Putamen (tissue), 1 donor: ENCODE measurements around the gene TEDC2.
"Not testable (repeated sequence)": the region's sequence is repeated elsewhere in the genome, so short reads cannot be mapped to it uniquely, and the experiment has no call there.

Source experiments
- DNase-seq: peaks from one replicate; pipeline ENCODE4 v3.0.0-alpha.2; 2016; ENCODE audit warnings: low spot score

The TEDC2 gene

DNA sequence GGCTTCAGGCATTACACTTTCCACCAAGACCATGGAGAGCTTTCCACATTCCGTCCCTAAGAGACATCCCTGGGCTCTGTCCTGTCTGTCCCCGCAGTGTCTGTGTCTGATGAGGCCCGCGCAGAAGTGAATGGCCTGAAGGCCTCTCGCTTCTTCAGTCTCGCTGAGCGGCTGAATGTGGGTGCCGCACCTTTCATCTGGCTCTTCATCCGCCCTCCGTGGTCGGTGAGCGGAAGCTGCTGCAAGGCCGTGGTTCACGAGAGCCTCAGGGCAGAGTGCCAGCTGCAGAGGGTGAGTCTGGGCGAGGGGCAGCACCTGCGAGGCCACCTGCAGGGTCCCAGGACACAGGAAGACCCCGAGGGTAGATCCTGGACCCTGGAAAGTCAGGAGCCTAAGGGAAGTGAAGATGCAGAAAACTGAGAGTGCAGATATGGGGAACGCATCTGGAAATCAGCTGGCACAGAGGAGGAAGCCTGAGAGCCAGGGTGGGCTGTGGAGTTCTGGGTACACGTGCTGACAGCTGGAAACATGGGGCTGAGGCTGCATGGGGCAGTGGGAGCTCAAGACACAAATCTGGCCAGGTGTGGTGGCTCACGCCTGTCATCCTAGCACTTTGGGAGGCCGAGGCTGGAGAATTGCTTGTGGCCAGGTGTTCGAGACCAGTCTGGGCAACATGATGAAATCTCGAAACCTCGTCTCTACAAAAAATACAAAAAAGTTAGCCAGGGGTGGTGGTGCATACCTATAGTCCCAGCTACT is 22.7 kb upstream of the TEDC2 start:
- no peak for DNase-seq

GRCh38 chr16:2438121-2438520 is 21.8 kb upstream of the TEDC2 start:
- DNase-seq = no peak

- no peak for DNase-seq
Measured at GRCh38 chr16:2439598-2439997, 20.3 kb upstream of the TEDC2 start.

GRCh38 chr16:2441143-2441804 is 18.6 kb upstream of the TEDC2 start:
- not testable (repeated sequence) for DNase-seq

- no peak for DNase-seq
Measured at GRCh38 chr16:2443555-2443954, 16.4 kb upstream of the TEDC2 start.

DNA sequence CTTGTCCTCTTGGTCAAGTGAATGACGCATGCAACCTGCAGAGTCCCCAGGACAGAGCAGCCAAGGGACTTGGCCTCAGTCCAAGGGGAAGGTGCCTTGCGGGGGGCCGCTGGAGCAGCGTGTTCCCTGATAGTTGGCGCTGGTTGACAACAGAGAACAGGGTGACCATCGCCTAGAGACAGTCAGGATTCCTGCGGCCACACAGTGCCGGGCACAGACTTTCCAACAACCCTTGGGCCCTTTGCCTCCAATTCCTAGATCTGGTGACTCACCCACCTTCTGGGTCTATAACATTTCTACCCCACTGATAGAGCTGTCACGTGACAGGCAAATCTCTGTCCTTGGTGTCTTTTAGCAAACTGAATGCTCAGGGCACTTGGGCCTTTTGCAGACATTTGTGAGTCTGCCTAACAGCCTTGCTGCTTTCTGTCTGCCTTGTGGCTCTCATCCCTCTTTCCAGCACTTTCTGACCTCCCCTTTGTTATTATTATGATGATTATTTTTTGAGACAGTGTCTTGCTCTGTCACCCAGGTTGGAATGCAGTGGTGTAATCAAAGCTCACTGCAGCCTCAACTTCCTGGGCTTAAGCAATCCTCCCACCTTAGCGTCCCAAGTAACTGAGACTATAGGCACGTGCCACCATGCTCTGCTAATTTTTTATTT is 11.9 kb upstream of the TEDC2 start:
- no peak for DNase-seq

DNA sequence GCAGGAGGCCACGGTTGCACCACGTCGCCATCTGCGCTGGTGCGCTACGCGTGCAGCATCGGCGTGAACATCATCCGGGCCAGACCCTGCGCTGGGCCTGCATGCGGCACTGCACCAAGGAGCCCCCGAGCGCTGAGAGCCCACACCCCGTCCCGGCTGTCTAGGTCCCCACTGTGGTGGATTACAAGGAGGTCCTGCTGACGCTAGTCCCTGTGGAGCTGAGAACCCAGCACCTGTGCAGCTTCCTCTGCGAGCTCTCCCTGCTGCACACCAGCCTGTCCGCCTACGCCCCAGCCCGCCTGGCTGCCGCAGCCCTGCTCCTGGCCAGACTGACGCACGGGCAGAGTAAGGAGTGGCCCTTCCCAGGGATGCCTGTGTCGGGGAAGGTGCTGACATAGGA is 10.8 kb upstream of the TEDC2 start:
- no peak for DNase-seq

GRCh38 chr16:2450535-2450934 is 9.4 kb upstream of the TEDC2 start:
- DNase-seq = peak; percentile 70

DNA sequence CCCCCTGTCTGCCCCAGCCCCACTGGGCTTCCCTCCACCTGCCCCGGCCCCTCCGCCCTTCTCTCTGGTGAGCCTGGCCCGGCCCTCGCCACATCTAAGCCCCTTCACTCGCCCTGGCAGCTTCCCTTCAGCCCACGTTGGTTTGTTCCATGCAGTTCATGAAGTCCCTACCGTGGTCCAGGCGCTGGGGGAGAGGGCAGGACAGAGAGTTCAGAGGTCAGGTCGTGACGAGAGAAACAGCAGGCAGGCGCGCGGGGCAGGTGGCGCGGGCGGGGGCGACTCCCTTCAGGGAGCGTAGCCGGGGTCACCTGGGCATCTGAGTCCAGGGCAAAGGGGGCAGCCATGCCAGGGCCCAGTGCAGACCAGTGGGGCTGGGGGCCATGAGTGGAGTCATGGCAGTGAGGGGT is 8.9 kb upstream of the TEDC2 start:
- DNase-seq = no peak

DNA sequence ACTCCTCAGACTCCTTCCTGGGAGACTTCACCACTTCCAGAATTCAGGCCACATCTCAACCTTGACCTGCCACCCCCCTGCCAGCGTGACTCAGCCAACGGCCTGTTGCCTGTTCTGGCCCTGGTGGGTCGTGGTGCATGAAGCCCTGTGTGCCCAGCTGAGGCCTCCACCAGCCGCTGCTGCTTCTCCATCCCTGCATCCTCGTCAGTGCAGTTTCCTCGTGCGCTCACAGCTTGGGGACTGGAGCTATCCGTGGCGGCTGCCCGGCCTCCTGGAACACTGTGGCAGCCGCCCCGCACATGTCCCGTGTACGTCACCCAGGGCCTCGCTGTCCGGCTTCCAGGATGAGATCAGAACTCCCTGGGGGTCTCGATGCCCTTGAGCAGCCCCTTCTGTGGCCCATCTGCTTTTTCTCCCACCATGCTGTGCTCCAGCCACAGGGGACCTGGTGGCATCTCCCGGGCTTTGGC is 8.0 kb upstream of the TEDC2 start:
- no peak for DNase-seq

DNA sequence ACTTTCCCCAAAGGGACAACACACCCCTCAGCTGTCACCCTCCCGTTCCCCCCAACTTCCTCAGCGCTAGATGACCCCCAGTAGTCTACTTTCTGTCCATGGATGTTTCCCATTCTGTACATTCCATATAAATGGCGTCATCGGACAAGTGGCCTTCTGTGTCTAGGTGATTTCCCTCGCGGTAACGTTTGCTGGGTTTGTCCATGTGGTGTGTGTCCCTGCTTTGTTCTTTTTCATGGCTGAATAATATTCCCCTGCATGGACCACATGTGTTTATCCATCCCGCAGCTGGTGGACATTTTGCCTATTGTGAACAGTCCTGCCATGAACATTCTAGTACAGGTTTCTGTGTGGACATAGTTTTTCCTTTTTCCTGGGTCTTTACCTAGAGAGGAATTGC is 7.3 kb upstream of the TEDC2 start:
- DNase-seq = no peak

DNA sequence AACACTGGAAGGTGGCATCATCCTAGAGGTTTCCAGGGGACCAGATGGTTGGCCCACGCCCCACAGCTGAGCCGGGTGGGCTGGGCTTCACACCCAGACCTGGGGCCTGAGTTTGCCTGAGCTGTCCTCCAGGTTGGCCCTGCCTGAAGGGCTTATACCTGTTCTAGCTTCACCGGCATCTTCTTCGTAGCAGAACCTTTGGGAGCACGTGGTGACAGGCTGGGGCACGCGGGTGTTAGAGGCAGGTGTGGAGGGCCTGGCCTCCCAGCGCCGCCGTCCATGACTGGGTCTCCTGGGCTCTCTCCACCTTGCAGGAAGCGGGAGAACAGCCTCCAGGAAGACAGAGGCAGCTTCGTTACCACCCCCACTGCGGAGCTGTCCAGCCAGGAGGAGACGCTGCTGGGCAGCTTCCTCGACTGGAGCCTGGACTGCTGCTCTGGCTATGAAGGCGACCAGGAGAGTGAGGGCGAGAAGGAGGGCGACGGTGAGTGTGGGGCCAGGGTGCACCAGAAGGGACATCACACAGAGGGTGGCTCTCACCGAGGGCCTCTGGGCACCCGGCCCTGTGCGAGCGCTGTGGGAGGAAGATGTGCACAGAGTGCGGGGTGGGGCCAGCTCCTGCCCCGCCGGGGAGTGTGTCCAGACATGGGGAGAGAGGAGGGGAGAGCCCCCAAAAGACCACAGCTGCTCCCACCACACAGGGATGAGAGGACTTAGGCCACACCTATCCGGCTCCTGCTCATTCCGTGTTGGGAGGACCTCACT is 4.6 kb upstream of the TEDC2 start:
- DNase-seq = no peak

GRCh38 chr16:2456551-2457153 is 3.3 kb upstream of the TEDC2 start:
- no peak for DNase-seq

DNA sequence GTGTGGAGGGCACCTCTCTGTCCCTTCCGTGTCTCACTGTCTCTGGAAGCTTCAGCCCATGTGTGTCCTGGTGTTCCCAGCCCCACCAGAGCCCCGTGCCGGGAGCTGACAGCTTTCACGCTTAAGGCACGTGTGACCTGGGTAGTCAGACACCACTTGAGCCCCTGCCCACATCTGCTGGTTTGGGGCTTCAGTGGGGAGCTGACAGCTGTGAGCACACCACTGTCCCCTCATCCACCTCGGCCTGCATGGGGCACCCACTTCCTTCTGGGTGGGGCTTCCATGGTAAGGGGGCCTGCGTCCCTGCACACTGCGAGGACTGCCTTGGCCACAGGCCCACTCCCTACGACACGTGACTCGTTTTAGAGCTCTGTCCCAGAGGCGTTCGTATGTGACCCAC is 2.6 kb upstream of the TEDC2 start:
- DNase-seq = no peak

GRCh38 chr16:2457946-2458345 is 2.0 kb upstream of the TEDC2 start:
- DNase-seq = no peak

DNA sequence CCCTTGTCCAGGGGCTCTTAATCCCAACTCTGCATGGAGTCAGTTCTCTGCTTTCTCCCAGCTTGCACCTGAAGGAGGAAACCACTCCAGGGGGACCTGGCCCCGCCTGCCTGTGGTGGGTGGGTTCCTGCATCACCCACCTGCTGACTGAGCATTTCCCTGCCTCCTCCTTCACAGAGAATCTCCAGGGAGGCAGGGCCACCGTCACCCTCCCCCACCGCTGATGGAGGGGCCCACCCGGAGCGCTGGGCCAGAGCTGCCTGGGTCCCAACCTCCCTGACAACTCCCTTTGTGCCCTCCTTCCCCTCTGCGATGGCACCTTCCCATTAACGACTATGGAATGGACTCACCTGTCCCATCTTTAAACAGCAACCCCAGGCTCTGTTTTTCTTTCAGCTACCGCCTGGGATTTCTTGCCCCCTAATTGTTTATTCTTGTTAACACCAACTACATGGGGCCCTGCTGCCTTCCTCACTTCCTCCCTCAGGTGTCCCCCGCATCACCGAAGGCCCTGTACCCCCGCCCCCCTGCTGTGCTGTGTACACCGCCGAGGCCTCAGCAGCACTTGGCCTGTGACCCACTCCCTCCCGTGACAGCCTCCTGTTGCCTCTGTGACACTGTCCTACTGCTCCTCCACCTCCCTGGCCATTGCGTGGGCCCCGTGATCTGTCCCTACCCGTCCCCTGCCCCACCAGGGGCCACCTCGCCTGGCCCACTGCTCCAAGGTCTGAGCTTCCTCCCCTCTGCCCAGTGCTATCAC is 842 bp upstream of the TEDC2 start:
- DNase-seq = no peak

- no peak for DNase-seq
Measured at GRCh38 chr16:2460391-2460713, 443 bp downstream of the TEDC2 start.

- DNase-seq = no peak
Measured at GRCh38 chr16:2460916-2461315, 1.0 kb downstream of the TEDC2 start.

GRCh38 chr16:2462031-2462866 is 2.3 kb downstream of the TEDC2 start:
- no peak for DNase-seq

DNA sequence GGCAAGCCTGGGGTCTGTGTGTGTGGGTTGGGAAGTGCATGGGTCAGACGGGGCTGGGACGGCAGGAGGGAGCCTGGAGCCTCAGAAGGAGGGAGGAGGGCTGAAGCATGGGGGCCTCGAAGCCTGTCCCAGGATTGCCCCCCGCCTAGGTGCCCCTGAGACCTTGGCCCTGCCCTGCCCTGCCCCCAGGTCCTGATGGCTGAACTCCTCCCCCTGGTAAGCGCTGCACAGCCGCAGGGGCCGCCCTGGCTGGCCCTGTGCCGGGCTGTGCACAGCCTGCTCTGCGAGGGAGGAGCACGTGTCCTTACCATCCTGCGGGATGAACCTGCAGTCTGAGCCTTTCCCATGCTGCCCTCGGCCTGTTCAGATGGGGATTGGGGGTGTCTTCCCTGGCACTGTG is 4.4 kb downstream of the TEDC2 start:
- no peak for DNase-seq
